Measurements from ENCODE around the gene AIM2.

AIM2 gene

DNA sequence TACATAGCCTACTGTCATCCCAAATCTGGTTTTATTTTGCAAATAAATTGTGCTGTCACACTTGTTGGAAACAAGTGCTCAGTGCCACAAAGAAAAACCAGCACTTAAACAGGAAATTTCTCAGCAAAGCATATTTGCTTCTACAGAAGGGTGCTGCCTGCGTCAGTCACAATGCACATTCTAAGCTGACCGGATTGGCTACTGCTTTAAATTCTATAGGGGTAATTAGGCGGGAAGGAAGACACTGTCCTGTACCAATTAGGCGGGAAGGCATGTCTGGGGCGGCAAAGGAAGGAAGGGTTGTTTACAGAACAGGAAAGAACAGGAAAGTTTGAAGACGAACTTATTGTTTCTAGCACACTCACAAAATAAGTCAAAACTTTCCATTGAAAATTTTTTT, 64.1 kb downstream of the AIM2 start:
- TF ChIP-seq, protein P1, sequence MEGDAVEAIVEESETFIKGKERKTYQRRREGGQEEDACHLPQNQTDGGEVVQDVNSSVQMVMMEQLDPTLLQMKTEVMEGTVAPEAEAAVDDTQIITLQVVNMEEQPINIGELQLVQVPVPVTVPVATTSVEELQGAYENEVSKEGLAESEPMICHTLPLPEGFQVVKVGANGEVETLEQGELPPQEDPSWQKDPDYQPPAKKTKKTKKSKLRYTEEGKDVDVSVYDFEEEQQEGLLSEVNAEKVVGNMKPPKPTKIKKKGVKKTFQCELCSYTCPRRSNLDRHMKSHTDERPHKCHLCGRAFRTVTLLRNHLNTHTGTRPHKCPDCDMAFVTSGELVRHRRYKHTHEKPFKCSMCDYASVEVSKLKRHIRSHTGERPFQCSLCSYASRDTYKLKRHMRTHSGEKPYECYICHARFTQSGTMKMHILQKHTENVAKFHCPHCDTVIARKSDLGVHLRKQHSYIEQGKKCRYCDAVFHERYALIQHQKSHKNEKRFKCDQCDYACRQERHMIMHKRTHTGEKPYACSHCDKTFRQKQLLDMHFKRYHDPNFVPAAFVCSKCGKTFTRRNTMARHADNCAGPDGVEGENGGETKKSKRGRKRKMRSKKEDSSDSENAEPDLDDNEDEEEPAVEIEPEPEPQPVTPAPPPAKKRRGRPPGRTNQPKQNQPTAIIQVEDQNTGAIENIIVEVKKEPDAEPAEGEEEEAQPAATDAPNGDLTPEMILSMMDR (conservative IDR thresholded peaks at IDR 0.05): no peak
- no peak for TF ChIP-seq ZFX (IDR thresholded peaks at IDR 0.05)
- no peak overlapping the region for H3K27ac ChIP-seq
